Neural progenitor cell (in vitro differentiated cells): ENCODE data around the gene ATAD2B. TPM values are rescaled to one million over a fixed set of nuclear protein-coding genes. Genes with fewer than 3 reads are reported as not detected.

Source experiments
- DNase-seq: peaks from one replicate; pipeline ENCODE4 v3.0.0-alpha.2; 2016; ENCODE audit warnings: low spot score
- H2AFZ ChIP-seq: fragments of 200-600 bp; sonication (generic); replicated peaks from 2 replicates; pipeline ENCODE4 v1.6.1; 2016; ENCODE audit warnings: antibody characterized with exemption
- H3F3A ChIP-seq: fragments of 200-600 bp; sonication (generic); 2 replicates; pipeline ENCODE4 v1.6.1; 2016; ENCODE audit warnings: antibody characterized with exemption, low read depth
- H3K27ac ChIP-seq: fragments of 200-600 bp; sonication (generic); 2 replicates; pipeline ENCODE4 v1.5.1; 2016; ENCODE audit warnings: mild to moderate bottlenecking
- H3K27me3 ChIP-seq: fragments of 200-600 bp; sonication (generic); 2 replicates; pipeline ENCODE4 v1.6.1; 2016; ENCODE audit warnings: mild to moderate bottlenecking, moderate library complexity
- H3K36me3 ChIP-seq: fragments of 200-600 bp; sonication (generic); 2 replicates; pipeline ENCODE4 v1.5.1; 2016
- H3K4me1 ChIP-seq: fragments of 200-600 bp; sonication (generic); 2 replicates; pipeline ENCODE4 v1.6.1; 2016; ENCODE audit warnings: mixed run types
- H3K4me2 ChIP-seq: fragments of 200-600 bp; sonication (generic); 2 replicates; pipeline ENCODE4 v1.6.1; 2016
- H3K4me3 ChIP-seq: fragments of 200-600 bp; sonication (generic); 2 replicates; pipeline ENCODE4 v1.5.1; 2016
- H3K79me2 ChIP-seq: fragments of 200-600 bp; sonication (generic); 2 replicates; pipeline ENCODE4 v1.6.1; 2016; ENCODE audit warnings: low read depth
- H3K9ac ChIP-seq: fragments of 200-600 bp; sonication (generic); 2 replicates; pipeline ENCODE4 v1.6.1; 2016
- H3K9me3 ChIP-seq: fragments of 200-600 bp; sonication (generic); 2 replicates; pipeline ENCODE4 v1.5.1; 2016; ENCODE audit warnings: low read depth
- H4K20me1 ChIP-seq: fragments of 200-600 bp; sonication (generic); 2 replicates; pipeline ENCODE4 v1.6.1; 2016; ENCODE audit warnings: low read depth
- H3K27ac Mint-ChIP-seq: 3 replicates; pipeline ENCODE4 v1.8.0; 2021; ENCODE audit warnings: mixed read lengths
- H3K27me3 Mint-ChIP-seq: 2 replicates; pipeline ENCODE4 v1.8.0; 2022; ENCODE audit warnings: low read depth, mild to moderate bottlenecking, inconsistent platforms, moderate library complexity, mixed read lengths; ENCODE audit not compliant: insufficient read depth
- H3K36me3 Mint-ChIP-seq: 3 replicates; pipeline ENCODE4 v1.8.0; 2021; ENCODE audit warnings: mixed read lengths
- H3K4me1 Mint-ChIP-seq: 3 replicates; pipeline ENCODE4 v1.8.0; 2021; ENCODE audit warnings: mixed read lengths
- H3K4me3 Mint-ChIP-seq: 3 replicates; pipeline ENCODE4 v1.8.0; 2021; ENCODE audit warnings: mild to moderate bottlenecking, moderate library complexity, mixed read lengths
- H3K9me3 Mint-ChIP-seq: 3 replicates; pipeline ENCODE4 v1.8.0; 2020; ENCODE audit warnings: mixed read lengths
- CTCF ChIP-seq: fragments of 200-600 bp; sonication (generic); IDR thresholded peaks from 2 replicates; pipeline ENCODE4 v1.5.1; 2017; ENCODE audit warnings: antibody characterized with exemption, mild to moderate bottlenecking
- EZH2 ChIP-seq: fragments of 200-600 bp; sonication (generic); IDR thresholded peaks from 2 replicates; pipeline ENCODE4 v1.6.1; 2017; ENCODE audit warnings: antibody characterized with exemption, mild to moderate bottlenecking, moderate library complexity
- EZH2phosphoT487 ChIP-seq: fragments of 200-600 bp; sonication (generic); IDR thresholded peaks from 2 replicates; pipeline ENCODE4 v1.6.1; 2017; ENCODE audit warnings: antibody characterized with exemption
- total RNA-seq: library from RNA; depleted of rRNA; stranded (reverse); fragments of >200 nt; gene quantifications from 2 replicates; pipeline ENCODE4 v1.2.3, GENCODE V29; 2015; ENCODE audit warnings: low replicate concordance

The ATAD2B gene
- total RNA-seq, 1 donor from 2014 or later, result 38.7 TPM

- peaks cover 52% of the 10 kb centered on the region for H3K79me2 ChIP-seq
- H3K27ac ChIP-seq, result peak overlapping the region; percentile 91
- H3K4me1 Mint-ChIP-seq, result peaks cover 38% of the 10 kb centered on the region
- H3K36me3 ChIP-seq, result no peaks in the 10 kb centered on the region
- H3K9me3 Mint-ChIP-seq, result no peaks in the 10 kb centered on the region
- DNase-seq, result no peak
- peak overlapping the region; percentile 93 for H3K4me2 ChIP-seq
- H3K4me3 Mint-ChIP-seq, result peak overlapping the region; percentile 95
- no peaks in the 10 kb centered on the region for H3K9me3 ChIP-seq
- peaks cover 27% of the 10 kb centered on the region for H3F3A ChIP-seq
- peaks cover 16% of the 10 kb centered on the region for H3K36me3 Mint-ChIP-seq
- peak overlapping the region; percentile 61 for H3K9ac ChIP-seq
- peaks cover 15% of the 10 kb centered on the region for H3K27me3 ChIP-seq
- H4K20me1 ChIP-seq, result peaks cover 28% of the 10 kb centered on the region
- peak overlapping the region; percentile 68 for H3K4me3 ChIP-seq
- H3K4me1 ChIP-seq, result peaks cover 28% of the 10 kb centered on the region
- H2AFZ ChIP-seq, result peak overlapping the region; percentile 78
- TF ChIP-seq EZH2 (no peak), EZH2phosphoT487 (no peak), CTCF (no peak)
- H3K27ac Mint-ChIP-seq, result peak overlapping the region; percentile 78
- H3K27me3 Mint-ChIP-seq, result no peaks in the 10 kb centered on the region
Measured at GRCh38 chr2:23940718-23941620, 14.0 kb upstream of the ATAD2B start.

DNA sequence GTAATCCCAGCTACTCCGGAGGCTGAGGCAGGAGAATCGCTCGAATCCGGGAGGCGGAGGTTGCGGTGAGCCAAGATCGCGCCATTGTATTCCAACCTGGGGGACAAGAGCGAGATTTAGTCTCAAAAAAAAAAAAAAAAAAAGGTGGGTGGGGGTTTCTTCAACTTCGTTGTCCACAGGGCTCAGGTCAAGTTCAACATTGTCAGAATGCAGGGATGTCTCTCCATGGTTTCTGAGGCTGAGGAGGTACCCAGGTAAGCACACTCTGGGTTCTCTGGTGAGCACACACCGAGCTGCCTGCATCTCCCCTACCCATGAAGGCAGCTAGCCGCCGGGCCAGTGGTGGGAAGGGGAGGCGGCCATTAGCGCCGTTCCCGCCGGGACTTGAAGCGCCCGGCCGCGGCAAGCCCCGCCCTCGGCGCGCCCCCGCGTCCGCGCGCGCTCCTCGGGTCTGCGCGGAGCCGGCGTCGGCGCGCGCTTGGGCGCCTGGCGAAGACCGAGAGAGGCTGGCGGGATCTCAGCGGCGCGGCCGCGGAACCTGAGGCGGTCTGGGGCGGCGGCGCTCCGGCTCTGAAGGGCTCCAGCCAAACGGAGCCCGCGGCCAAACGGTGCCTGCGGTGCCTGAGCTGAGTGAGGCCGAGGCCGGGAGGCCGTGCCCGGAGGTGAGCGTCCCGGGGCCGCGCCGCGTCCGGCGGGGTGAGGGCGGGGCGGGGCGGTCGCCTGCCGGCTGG lies 13.2 kb upstream of the ATAD2B start, which contains the start of gene UBXN2A:
Gene UBXN2A, plus strand, starts transcription at position 477 of the 731 bp plus-strand sequence. CDS start 17,852 bp downstream, outside the sequence.
- DNase-seq, result peak; percentile 96
- Histone ChIP-seq H3K27ac (peak within 1 kb of the TSS; percentile 91), H3K9me3 (no peaks in the 10 kb centered on the region), H3K79me2 (peaks cover 44% of the 10 kb centered on the region), H3K9ac (peak within 1 kb of the TSS; percentile 61), H2AFZ (peak within 1 kb of the TSS; percentile 78), H3K4me2 (peak within 1 kb of the TSS; percentile 93), H3F3A (peaks cover 27% of the 10 kb centered on the region), H3K36me3 (no peaks in the 10 kb centered on the region), H4K20me1 (peaks cover 24% of the 10 kb centered on the region), H3K27me3 (peaks cover 15% of the 10 kb centered on the region), H3K4me3 (peak within 1 kb of the TSS; percentile 68), H3K4me1 (peaks cover 20% of the 10 kb centered on the region)
- TF ChIP-seq EZH2 (no peak), CTCF (no peak), EZH2phosphoT487 (no peak)
- peak within 1 kb of the TSS; percentile 94 for H3K27ac Mint-ChIP-seq
- peaks cover 16% of the 10 kb centered on the region for H3K36me3 Mint-ChIP-seq
- no peaks in the 10 kb centered on the region for H3K27me3 Mint-ChIP-seq
- H3K4me1 Mint-ChIP-seq, result peaks cover 34% of the 10 kb centered on the region
- peak within 1 kb of the TSS; percentile 95 for H3K4me3 Mint-ChIP-seq
- no peaks in the 10 kb centered on the region for H3K9me3 Mint-ChIP-seq

GRCh38 chr2:23934259-23934658 lies 7.3 kb upstream of the ATAD2B start:
- Histone ChIP-seq H3K9me3 (no peaks in the 10 kb centered on the region), H3K27ac (no peak overlapping the region), H3K4me3 (no peak overlapping the region), H3K4me1 (no peaks in the 10 kb centered on the region), H3K79me2 (peaks cover 11% of the 10 kb centered on the region), H3K9ac (no peak overlapping the region), H2AFZ (no peak overlapping the region), H3K36me3 (no peaks in the 10 kb centered on the region), H3F3A (peaks cover 15% of the 10 kb centered on the region), H3K4me2 (no peak overlapping the region), H4K20me1 (peaks cover 6% of the 10 kb centered on the region), H3K27me3 (peaks cover 7% of the 10 kb centered on the region)
- TF ChIP-seq EZH2phosphoT487, result no peak
- no peak for TF ChIP-seq EZH2
- TF ChIP-seq CTCF, result no peak
- H3K27me3 Mint-ChIP-seq, result no peaks in the 10 kb centered on the region
- no peak for DNase-seq
- H3K27ac Mint-ChIP-seq, result no peak overlapping the region
- H3K9me3 Mint-ChIP-seq, result no peaks in the 10 kb centered on the region
- peaks cover 8% of the 10 kb centered on the region for H3K4me1 Mint-ChIP-seq
- H3K36me3 Mint-ChIP-seq, result peaks cover 5% of the 10 kb centered on the region
- H3K4me3 Mint-ChIP-seq, result no peak overlapping the region
